GM13977 (cell line): ENCODE results near the gene BRPF3.
"Not testable (repeated sequence)": the region's sequence is repeated elsewhere in the genome, so short reads cannot be mapped to it uniquely, and the experiment has no call there.

ENCODE experiments used
- DNase-seq: peaks from one replicate; pipeline ENCODE4 v3.0.0; 2012; ENCODE audit warnings: low spot score
- CTCF ChIP-seq: IDR thresholded peaks from 2 replicates; pipeline ENCODE4 v1.5.1; 2012; ENCODE audit warnings: mild to moderate bottlenecking, control low read depth; ENCODE audit not compliant: insufficient read depth; ENCODE audit errors: extremely low read depth, missing control alignments
- in situ Hi-C: fragments of 300-500 bp; cut with MboI; formaldehyde crosslinking; loops from one replicate; pipeline ENCODE4 v1.12.0; 2022; ENCODE audit warnings: low sequenced_read_pairs, low pct_unique_long_range_greater_than_20kb, mixed read lengths, inconsistent platforms; ENCODE audit not compliant: unreplicated experiment

Gene BRPF3

GRCh38 chr6:36217188-36217587 is 20.6 kb downstream of the BRPF3 start:
- in situ Hi-C loops, result no loop called here
- DNase-seq, result no peak
- TF ChIP-seq CTCF, result no peak

- in situ Hi-C loops, result no loop called here
- TF ChIP-seq CTCF, result no peak
- DNase-seq, result no peak
Measured at GRCh38 chr6:36217946-36218345, 21.4 kb downstream of the BRPF3 start.

- DNase-seq, in situ Hi-C loops: not testable (repeated sequence)
Measured at GRCh38 chr6:36218516-36218915, 22.0 kb downstream of the BRPF3 start.

GRCh38 chr6:36219081-36219480 is 22.5 kb downstream of the BRPF3 start:
- DNase-seq, result no peak
- in situ Hi-C loops, result no loop called here

GRCh38 chr6:36220226-36220625 is 23.7 kb downstream of the BRPF3 start:
- in situ Hi-C loops, result no loop called here
- TF ChIP-seq CTCF, result no peak
- DNase-seq, result no peak

More at GRCh38 chr6:36219081-36219480, 22.5 kb downstream of the BRPF3 start:
- no peak for TF ChIP-seq CTCF

GRCh38 chr6:36221674-36222073 is 25.1 kb downstream of the BRPF3 start:
- TF ChIP-seq CTCF, result no peak
- DNase-seq, result no peak
- in situ Hi-C loops, result no loop called here

GRCh38 chr6:36222924-36223323 is 26.4 kb downstream of the BRPF3 start:
- no peak for DNase-seq
- in situ Hi-C loops, result no loop called here
- TF ChIP-seq CTCF, result no peak
